WTC11 (cell line): ENCODE measurements around the gene RBM47. TPM values are rescaled to one million over a fixed set of nuclear protein-coding genes. Genes with fewer than 3 reads are reported as not detected.

Experiments used
- ATAC-seq: fragments of 200-7000 bp; cut with Tn5 transposase; 2 replicates; pipeline ENCODE4 v1.10.0; 2021; ENCODE audit warnings: mild to moderate bottlenecking, moderate library complexity
- CTCF ChIA-PET: fragments of 300-600 bp; sonication (Branson Sonifier 250); formaldehyde crosslinking; loops from one replicate; lab custom pipeline; 2021; ENCODE audit warnings: antibody characterized with exemption; lab: Charles Lee
- POLR2A ChIA-PET: fragments of 350-600 bp; sonication (Branson Sonifier 250); formaldehyde crosslinking; loops from one replicate; lab custom pipeline; 2021; ENCODE audit warnings: antibody characterized with exemption; lab: Charles Lee
- DNase-seq: peaks from one replicate; pipeline ENCODE4 v3.0.0; 2021; ENCODE audit warnings: low spot score
- H3K27ac Mint-ChIP-seq: 2 replicates; pipeline ENCODE4 v1.8.0; 2021; ENCODE audit warnings: mixed read lengths
- H3K27me3 Mint-ChIP-seq: 2 replicates; pipeline ENCODE4 v1.8.0; 2021; ENCODE audit warnings: low read depth, mild to moderate bottlenecking, moderate library complexity, mixed read lengths
- H3K36me3 Mint-ChIP-seq: 2 replicates; pipeline ENCODE4 v1.8.0; 2021; ENCODE audit warnings: mixed read lengths
- H3K4me1 Mint-ChIP-seq: 2 replicates; pipeline ENCODE4 v1.8.0; 2022; ENCODE audit warnings: mixed read lengths
- H3K4me3 Mint-ChIP-seq: 2 replicates; pipeline ENCODE4 v1.8.0; 2021; ENCODE audit warnings: mild to moderate bottlenecking, moderate library complexity, mixed read lengths
- H3K9me3 Mint-ChIP-seq: 2 replicates; pipeline ENCODE4 v1.8.0; 2021; ENCODE audit warnings: mixed read lengths
- AFF4 ChIP-seq: sonication (generic); formaldehyde crosslinking; IDR thresholded peaks from 2 replicates; pipeline ENCODE4 v1.8.1; 2023; ENCODE audit warnings: mild to moderate bottlenecking, missing genetic modification reagents, borderline replicate concordance
- CREB1 ChIP-seq: sonication (generic); formaldehyde crosslinking; IDR thresholded peaks from 2 replicates; pipeline ENCODE4 v1.8.0; 2023; ENCODE audit warnings: mild to moderate bottlenecking, missing genetic modification reagents
- CTCF ChIP-seq: fragments of 200-600 bp; IDR thresholded peaks from 2 replicates; pipeline ENCODE4 v1.8.0; 2022; ENCODE audit warnings: antibody characterized with exemption
- E2F5 ChIP-seq: sonication (generic); formaldehyde crosslinking; IDR thresholded peaks from 2 replicates; pipeline ENCODE4 v1.8.1; 2022; ENCODE audit warnings: mild to moderate bottlenecking, moderate library complexity, missing genetic modification reagents
- ERG ChIP-seq: fragments of 250-450 bp; sonication (Bioruptor Pico); IDR thresholded peaks from 2 replicates; pipeline ENCODE4 v1.8.0; 2021; ENCODE audit warnings: mild to moderate bottlenecking
- ESRRA ChIP-seq: sonication (generic); formaldehyde crosslinking; IDR thresholded peaks from 2 replicates; pipeline ENCODE4 v1.8.1; 2022; ENCODE audit warnings: mild to moderate bottlenecking, missing genetic modification reagents, borderline replicate concordance
- ETV6 ChIP-seq: sonication (generic); formaldehyde crosslinking; IDR thresholded peaks from 2 replicates; pipeline ENCODE4 v1.8.1; 2022; ENCODE audit warnings: mild to moderate bottlenecking, missing genetic modification reagents
- FOXK1 ChIP-seq: sonication (generic); formaldehyde crosslinking; IDR thresholded peaks from 2 replicates; pipeline ENCODE4 v1.8.0; 2022; ENCODE audit warnings: mild to moderate bottlenecking, moderate library complexity, missing genetic modification reagents
- FOXP1 ChIP-seq: sonication (generic); formaldehyde crosslinking; IDR thresholded peaks from 2 replicates; pipeline ENCODE4 v1.8.0; 2022; ENCODE audit warnings: missing genetic modification reagents, mild to moderate bottlenecking, moderate library complexity, borderline replicate concordance
- GTF2I ChIP-seq: fragments of 250-450 bp; sonication (Bioruptor Pico); conservative IDR thresholded peaks from 2 replicates; pipeline ENCODE4 v1.4.0; 2021; ENCODE audit warnings: mild to moderate bottlenecking
- JAZF1 ChIP-seq: fragments of 250-450 bp; sonication (Bioruptor Pico); IDR thresholded peaks from 2 replicates; pipeline ENCODE4 v1.9.0; 2021; ENCODE audit warnings: moderate library complexity, mild to moderate bottlenecking, inconsistent platforms
- JUN ChIP-seq: sonication (generic); formaldehyde crosslinking; IDR thresholded peaks from 2 replicates; pipeline ENCODE4 v1.8.0; 2023; ENCODE audit warnings: mild to moderate bottlenecking, missing genetic modification reagents
- MXD4 ChIP-seq: fragments of 250-450 bp; sonication (Bioruptor Pico); IDR thresholded peaks from 2 replicates; pipeline ENCODE4 v1.8.0; 2021; ENCODE audit warnings: mild to moderate bottlenecking, moderate library complexity, borderline replicate concordance
- NR1H2 ChIP-seq: sonication (generic); formaldehyde crosslinking; IDR thresholded peaks from 2 replicates; pipeline ENCODE4 v1.9.0; 2021; ENCODE audit warnings: mild to moderate bottlenecking, moderate library complexity, missing genetic modification reagents
- PRDM15 ChIP-seq: sonication (generic); formaldehyde crosslinking; IDR thresholded peaks from 2 replicates; pipeline ENCODE4 v1.8.0; 2022; ENCODE audit warnings: missing genetic modification reagents
- PREB ChIP-seq: sonication (generic); formaldehyde crosslinking; IDR thresholded peaks from 2 replicates; pipeline ENCODE4 v1.8.1; 2022; ENCODE audit warnings: mild to moderate bottlenecking, missing genetic modification reagents, moderate library complexity, borderline replicate concordance
- PRRX2 ChIP-seq: fragments of 250-450 bp; sonication (Bioruptor Pico); IDR thresholded peaks from 2 replicates; pipeline ENCODE4 v1.8.0; 2021; ENCODE audit warnings: mild to moderate bottlenecking
- RORB ChIP-seq: fragments of 250-450 bp; sonication (Bioruptor Pico); IDR thresholded peaks from 2 replicates; pipeline ENCODE4 v1.9.0; 2021; ENCODE audit warnings: mild to moderate bottlenecking
- SMAD3 ChIP-seq: sonication (generic); formaldehyde crosslinking; IDR thresholded peaks from 2 replicates; pipeline ENCODE4 v1.8.0; 2022; ENCODE audit warnings: missing genetic modification reagents, mild to moderate bottlenecking, borderline replicate concordance
- SOX15 ChIP-seq: fragments of 250-450 bp; sonication (Bioruptor Pico); IDR thresholded peaks from 2 replicates; pipeline ENCODE4 v1.9.0; 2021; ENCODE audit warnings: mild to moderate bottlenecking
- ZNF671 ChIP-seq: fragments of 250-450 bp; sonication (Bioruptor Pico); IDR thresholded peaks from 2 replicates; pipeline ENCODE4 v1.8.0; 2021; ENCODE audit warnings: mild to moderate bottlenecking
- total RNA-seq: library from RNA; stranded (reverse); gene quantifications from 3 replicates; pipeline ENCODE4 v1.2.3, GENCODE V29; 2021

Gene RBM47
- total RNA-seq, 1 experiment from 2014 or later = 97.9 TPM

GRCh38 chr4:40471923-40472322 lies 157.7 kb downstream of the RBM47 start (continued):
- no peak for TF ChIP-seq PRDM15 (CRISPR knock-in tag)
- no peak for TF ChIP-seq PRRX2 (CRISPR knock-in tag)
- TF ChIP-seq AFF4 = no peak
- TF ChIP-seq NR1H2 (CRISPR knock-in tag) = no peak
- no peak for TF ChIP-seq JUN (CRISPR knock-in tag)
- TF ChIP-seq MXD4 (CRISPR knock-in tag) = no peak
- TF ChIP-seq SOX15 (CRISPR knock-in tag) = no peak
- no peak for TF ChIP-seq CREB1 (CRISPR knock-in tag)
- no peak for TF ChIP-seq SMAD3 (CRISPR knock-in tag)
- TF ChIP-seq FOXP1 (CRISPR knock-in tag) = no peak
- TF ChIP-seq CTCF = no peak
- no peak for TF ChIP-seq ERG (CRISPR knock-in tag)
- TF ChIP-seq FOXK1 (CRISPR knock-in tag) = no peak
- no peak for TF ChIP-seq PREB

- Mint-ChIP-seq H3K4me1 (peaks cover 12% of the 10 kb centered on the region), H3K4me3 (no peak overlapping the region), H3K9me3 (no peaks in the 10 kb centered on the region)
- TF ChIP-seq ETV6 (CRISPR knock-in tag) (no peak), FOXK1 (CRISPR knock-in tag) (no peak), RORB (CRISPR knock-in tag) (no peak), PRDM15 (CRISPR knock-in tag) (no peak), E2F5 (CRISPR knock-in tag) (no peak), GTF2I (CRISPR knock-in tag) (no peak), JAZF1 (CRISPR knock-in tag) (no peak), ESRRA (CRISPR knock-in tag) (no peak), ZNF671 (CRISPR knock-in tag) (no peak)
- TF ChIP-seq, all 79 proteins: peak for 0
- ATAC-seq (no peak), DNase-seq (no peak)
- POLR2A ChIA-PET = no interaction called here
- Mint-ChIP-seq H3K27me3 (no peaks in the 10 kb centered on the region), H3K27ac (no peak overlapping the region), H3K36me3 (peaks cover 19% of the 10 kb centered on the region)
- CTCF ChIA-PET = no interaction called here
These were observed 162.9 kb downstream of the RBM47 start for GRCh38 chr4:40466789-40467188.
